Measurements from ENCODE around the gene WDR59. TPM values are rescaled to one million over a fixed set of nuclear protein-coding genes. Genes with fewer than 3 reads are reported as not detected.
"Not testable (repeated sequence)": the region's sequence is repeated elsewhere in the genome, so short reads cannot be mapped to it uniquely, and the experiment has no call there.

Gene WDR59
- polyA plus RNA-seq, 1 donor = 54.4 TPM

GRCh38 chr16:75011634-75012307 lies 26.8 kb upstream of the WDR59 start:
- no peak for DNase-seq (ENCODE audit: low read depth)

DNA sequence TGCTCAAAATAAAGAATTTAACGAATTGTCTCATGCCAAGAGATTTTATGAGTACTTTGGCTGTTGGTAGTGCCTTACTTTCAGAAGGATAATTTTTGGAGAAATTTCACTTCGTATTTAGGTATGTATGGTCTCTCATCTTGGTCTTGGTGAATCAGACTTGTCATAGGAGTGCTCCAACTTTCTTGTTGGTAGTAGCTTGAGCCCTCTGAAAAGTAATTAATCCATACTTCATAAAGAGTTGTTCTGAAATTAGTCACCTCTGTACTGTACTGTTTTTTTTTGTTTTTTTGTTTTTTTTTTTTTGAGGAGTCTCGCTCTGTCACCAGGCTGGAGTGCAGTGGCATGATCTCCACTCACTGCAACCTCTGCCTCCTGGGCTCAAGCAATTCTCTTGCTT lies 25.5 kb upstream of the WDR59 start:
- DNase-seq (ENCODE audit: low read depth) = no peak

DNA sequence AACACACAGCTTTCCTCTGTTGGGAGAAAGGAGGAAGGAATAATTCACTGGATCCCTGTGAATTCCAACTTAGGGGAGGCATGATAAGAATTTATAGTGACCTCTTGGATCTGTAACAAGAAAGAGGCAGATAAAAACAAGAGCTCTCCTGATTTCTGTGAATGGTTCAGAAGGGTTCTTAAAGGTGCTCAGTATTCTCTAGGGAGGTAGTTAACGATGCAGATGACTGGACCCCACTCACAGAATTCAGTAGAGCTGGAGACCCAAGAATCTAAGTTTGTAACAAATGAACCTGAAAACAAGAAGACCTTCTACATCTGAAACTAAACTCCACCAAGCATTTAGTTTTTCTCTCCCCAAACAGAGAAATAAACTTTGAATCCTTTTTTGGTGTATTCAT lies 22.5 kb upstream of the WDR59 start:
- DNase-seq (ENCODE audit: low read depth) = no peak

GRCh38 chr16:75005697-75006096 lies 20.8 kb upstream of the WDR59 start:
- no peak for DNase-seq (ENCODE audit: low read depth)

- no peak for DNase-seq (ENCODE audit: low read depth)
These were observed 19.5 kb upstream of the WDR59 start for GRCh38 chr16:75004460-75004859.

DNA sequence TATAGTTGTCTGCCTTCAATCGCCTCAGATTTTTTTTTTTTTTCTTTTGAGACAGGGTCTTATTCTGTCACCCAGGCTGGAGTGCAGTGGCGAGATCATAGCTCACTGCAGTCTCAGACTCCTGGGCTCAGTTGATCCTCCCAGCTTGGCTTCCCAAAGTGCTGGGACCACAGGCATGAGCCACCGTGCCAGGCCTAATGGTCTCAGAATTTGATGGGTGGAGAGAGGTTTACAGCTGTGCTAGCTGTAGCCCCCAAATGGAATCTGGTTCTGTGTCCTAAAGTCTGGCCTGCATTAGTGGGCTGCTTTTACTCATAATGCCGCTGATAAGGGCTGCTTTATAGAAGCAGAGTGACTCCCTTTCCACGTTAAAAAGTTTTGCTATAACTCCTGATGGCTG lies 19.0 kb upstream of the WDR59 start:
- no peak for DNase-seq (ENCODE audit: low read depth)

DNA sequence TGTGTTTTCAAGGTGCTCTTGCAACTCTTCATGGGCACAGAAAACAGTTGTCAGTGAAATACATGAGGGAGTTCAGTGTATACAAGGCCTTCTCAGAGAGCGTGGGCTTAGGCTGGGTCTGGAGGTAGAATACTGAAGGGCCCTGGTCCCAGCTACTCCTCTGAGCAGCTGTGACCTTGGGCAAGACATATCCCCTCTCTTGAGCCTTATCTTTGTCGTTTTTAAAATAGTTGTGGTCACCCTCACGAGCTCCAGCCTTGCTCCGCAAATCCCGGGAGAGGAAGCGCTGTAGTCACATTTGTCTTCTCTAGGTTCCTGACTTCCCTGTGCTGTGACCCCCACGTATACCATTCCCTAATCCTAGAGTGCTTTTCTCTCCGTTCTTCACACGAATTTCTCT lies 17.6 kb upstream of the WDR59 start:
- no peak for DNase-seq (ENCODE audit: low read depth)

DNA sequence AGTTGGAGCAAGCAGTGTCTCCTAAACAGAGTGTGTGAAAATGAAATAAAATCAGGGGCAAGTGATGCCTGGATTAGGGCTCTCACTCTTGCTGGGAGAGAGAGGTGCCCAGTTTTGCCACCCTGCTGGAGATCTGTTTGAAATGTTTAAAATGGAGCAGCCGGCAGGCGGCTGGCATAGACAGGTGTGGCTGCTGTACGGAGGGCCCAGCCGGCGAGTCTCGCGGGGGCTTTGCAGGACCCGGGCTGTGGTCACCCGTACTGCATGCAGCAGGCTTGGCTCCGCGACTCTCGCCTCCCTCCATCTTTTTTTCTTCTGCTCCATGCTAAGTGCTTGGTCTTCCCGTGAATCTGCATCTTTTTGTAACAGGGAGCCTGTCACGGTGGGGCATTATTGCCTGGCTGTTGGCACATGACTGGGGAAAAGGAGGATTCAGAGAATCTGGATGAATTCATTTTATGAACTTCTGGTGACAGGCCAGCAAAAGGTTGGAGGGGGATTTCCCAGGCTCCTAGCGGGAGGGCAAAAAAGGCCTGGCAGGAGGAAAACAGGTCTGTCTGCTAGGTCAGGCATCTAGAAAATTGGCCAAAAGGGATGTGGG lies 15.7 kb upstream of the WDR59 start:
- DNase-seq (ENCODE audit: low read depth) = no peak

DNA sequence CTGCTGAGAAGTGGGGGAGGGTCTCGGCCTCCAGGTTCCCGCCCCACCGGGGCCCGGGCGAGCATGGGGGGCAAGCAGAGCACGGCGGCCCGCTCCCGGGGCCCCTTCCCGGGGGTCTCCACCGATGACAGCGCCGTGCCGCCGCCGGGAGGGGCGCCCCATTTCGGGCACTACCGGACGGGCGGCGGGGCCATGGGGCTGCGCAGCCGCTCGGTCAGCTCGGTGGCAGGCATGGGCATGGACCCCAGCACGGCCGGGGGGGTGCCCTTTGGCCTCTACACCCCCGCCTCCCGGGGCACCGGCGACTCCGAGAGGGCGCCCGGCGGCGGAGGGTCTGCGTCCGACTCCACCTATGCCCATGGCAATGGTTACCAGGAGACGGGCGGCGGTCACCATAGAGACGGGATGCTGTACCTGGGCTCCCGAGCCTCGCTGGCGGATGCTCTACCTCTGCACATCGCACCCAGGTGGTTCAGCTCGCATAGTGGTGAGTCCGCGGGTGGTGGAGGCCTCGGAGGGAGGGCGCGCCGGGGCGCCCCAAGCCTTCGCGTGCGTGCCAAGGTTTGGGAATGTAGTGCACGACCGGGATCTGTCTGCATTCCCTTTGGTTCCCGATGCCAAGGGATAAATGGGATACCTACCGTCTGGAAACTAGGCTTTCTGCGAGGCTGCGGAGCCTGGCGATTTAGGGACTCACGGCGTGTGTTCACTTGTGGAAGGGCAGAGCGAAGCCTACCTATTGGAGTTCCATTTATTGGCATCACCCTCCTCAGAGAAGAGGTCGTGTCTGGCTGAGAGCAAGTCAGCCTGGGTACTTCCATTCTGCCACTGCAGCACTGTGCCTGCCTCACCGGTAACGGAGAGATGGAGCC lies 14.9 kb upstream of the WDR59 start:
- no peak for DNase-seq (ENCODE audit: low read depth)

DNA sequence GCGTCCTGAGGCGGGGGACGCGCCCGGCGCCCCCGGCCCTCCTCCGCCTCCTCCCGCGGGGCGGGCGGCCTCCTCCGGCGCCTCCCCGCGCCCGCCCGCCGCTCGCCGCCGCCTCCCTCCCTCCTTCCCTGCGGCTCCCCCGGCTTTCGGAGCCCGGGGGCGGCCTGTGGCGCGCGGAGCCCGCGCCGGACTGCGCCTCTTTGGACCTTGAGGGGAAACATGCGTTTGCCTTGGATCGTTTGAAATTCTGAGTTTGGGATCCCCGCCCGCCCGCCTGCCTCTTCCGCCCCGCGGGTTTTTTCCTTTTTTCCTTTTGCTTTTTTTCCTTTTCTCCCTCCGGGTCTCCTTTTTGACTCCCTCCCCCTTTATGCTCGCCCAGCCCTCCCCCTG lies 14.3 kb upstream of the WDR59 start:
- no peak for DNase-seq (ENCODE audit: low read depth)

GRCh38 chr16:74998481-74999218 lies 13.7 kb upstream of the WDR59 start, which contains the start of gene ZNRF1:
Gene ZNRF1, plus strand, starts transcription at chr16:74999024. Its CDS starts 648 bp downstream, at chr16:74999672.
- DNase-seq (ENCODE audit: low read depth) = peak; percentile 61

DNA sequence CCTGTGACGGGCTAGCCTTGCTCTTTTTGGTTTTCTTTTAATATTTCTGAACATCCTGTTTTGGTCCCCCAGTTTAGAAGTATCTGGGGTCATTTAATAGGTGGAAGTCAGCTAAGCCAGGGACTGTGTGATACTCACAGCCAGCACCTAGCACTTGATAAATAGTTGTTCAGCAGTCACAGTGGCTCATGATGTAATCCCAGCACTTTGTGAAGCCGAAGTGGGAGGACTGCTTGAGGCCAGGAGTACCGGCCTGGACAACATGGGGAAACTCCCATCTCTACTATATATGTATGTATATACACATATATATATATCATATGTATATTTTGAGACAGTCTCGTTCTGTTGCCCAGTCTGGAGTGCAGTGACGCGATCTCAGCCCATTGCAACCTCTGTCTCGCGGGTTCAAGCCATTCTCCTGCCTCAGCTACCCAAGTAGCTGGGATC lies 12.1 kb upstream of the WDR59 start:
- DNase-seq (ENCODE audit: low read depth) = no peak

GRCh38 chr16:74995986-74996385 lies 11.1 kb upstream of the WDR59 start:
- no peak for DNase-seq (ENCODE audit: low read depth)

DNA sequence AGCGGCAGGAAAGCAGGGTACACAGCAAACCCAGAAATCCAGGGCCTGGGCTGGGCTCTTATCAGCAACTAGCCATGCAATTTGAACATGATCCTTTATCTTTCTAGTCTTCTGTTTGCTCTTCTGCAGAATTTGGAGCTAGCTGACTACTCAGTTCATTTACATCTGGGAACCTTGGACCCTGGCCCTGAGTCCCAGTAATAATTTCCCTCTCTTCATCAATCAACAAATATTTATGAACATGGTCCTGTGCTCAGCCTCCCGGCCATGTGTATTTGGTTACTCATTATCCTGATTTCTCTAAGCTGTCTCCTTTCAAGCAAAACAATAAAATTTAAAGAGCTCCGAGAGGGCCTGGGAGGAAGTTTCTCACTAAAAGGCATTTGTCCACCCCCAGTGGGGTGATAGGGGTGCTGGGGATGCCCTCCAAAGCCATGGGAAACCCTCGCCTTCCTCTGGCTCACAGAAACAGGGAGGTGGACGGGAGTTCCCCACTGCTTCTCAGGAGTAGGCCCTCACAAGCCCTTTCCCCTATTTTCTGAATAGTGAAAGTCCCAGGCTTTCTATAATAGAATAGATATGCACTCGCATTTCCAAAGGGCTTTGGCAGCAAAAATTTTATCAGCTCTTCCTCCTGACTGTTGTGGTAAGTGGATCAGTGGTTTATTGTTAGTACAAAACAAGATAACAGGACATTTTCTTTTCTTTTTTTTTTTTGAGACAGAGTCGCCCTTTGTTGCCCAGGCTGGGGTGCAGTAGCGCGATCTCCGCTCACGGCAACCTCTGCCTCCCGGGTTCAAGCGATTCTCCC lies 6.9 kb upstream of the WDR59 start:
- no peak for DNase-seq (ENCODE audit: low read depth)

DNA sequence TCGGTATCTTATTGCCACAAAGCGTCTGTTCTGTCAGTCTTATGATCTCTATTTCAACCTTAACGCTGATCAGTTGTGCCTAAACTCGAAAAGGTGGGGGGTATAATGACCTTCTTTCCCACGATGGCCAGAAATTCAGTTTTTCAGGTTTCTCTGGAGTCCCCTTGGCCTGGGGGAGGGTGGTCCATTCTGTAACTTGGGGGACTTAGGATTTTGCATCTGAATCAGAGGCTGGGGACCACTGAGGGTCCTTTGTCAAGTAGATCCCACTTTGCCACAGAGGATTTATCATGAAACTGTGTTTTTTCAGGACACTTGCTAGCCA lies 6.3 kb upstream of the WDR59 start:
- DNase-seq (ENCODE audit: low read depth) = no peak

DNA sequence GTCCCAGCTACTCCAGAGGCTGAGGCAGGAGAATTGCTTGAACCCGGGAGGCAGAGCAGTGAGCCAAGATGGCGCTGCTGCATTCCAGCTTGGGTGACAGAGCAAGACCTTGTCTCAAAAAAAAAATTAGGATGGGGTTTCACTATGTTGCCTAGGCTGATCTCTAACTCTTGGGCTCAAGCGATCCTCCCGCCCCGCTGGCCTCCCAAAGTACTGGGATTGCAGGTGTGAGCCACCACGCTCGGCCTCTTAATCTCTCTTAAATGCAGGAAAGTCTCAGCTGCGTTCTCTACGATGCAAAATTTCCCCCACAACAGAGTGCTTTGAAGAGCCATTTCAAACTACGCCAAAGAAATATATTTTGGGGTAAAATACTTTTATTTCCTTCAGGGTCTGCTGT lies 5.9 kb upstream of the WDR59 start:
- no peak for DNase-seq (ENCODE audit: low read depth)

- not testable (repeated sequence) for DNase-seq (ENCODE audit: low read depth)
These were observed 4.9 kb upstream of the WDR59 start for GRCh38 chr16:74989864-74990263.

DNA sequence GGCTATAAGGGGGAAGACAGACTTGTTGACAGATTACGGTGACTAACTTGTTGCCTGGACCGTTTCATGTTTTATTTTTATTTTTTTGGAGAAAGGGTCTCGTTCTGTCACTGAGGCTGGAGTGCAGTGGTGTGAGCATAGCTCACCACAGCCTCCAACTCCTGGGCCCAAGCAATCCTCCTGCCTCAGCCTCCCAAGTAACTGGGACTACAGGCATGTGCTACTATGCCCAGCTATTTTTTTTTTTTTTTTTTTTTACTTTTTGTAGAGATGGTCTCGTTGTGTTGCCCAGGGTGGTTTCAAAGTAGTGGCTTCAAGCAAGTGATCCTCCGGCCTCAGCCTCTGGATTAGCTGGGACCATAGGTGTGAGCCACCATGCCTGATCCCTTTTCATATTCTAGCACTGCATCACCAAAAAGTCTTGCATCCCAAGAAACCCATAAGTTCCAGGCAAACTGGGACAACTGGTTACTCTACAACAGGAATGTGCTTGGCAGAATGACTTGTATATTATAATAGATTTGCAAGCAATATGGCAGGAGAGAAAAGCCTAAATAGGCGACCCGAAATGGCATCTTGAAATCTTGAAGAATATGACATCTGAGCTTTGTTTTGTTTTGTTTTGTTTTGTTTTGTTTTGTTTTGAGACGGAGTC lies 2.2 kb upstream of the WDR59 start:
- DNase-seq (ENCODE audit: low read depth) = no peak

DNA sequence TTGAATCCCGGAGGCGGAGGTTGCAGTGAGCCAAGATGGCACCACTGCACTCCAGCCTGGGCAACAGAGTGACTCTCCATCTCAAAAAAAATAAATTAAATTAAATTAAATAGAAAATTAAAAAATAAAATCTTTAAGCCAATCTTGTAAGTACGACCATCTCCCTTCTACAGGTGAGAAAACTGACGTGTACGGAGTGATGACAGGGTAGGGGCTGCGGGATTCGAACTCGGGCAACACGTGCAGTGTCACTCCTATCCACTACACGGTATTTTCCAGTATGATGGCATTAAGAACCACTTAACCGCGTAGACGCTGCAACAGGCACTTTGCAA lies 762 bp downstream of the WDR59 start:
- DNase-seq (ENCODE audit: low read depth) = no peak

GRCh38 chr16:74982256-74982655 lies 2.7 kb downstream of the WDR59 start:
- no peak for DNase-seq (ENCODE audit: low read depth)

DNA sequence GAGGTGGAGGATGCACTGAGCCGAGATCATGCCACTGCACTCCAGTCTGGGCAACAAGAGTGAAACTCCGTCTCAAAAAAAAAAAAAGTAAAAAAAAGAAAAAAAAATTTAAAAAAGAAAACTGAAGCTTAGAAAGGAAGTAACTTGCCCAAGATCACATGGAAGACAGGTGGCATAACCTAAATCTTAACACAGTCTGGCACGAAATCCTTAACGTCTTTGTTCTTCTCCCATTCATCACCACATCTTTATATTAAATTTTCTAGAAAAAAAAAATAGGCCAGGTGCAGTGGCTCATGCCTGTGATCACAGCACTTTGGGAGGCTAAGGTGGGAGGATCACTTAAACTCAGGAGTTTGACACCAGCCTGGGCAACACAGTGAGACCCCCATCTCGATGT lies 9.3 kb downstream of the WDR59 start:
- no peak for DNase-seq (ENCODE audit: low read depth)
